IPS DF 6.9 (cell line): ENCODE data around the gene TPST1.

Experiments
- DNase-seq: peaks from one replicate; pipeline ENCODE4 v3.0.0-alpha.2; 2013; ENCODE audit warnings: low read depth, low spot score
- H3K27ac ChIP-seq: one replicate; pipeline ENCODE4 v1.5.1; 2013; ENCODE audit warnings: low read length, control low read depth
- H3K27me3 ChIP-seq: 2 replicates; pipeline ENCODE4 v1.6.1; 2013; ENCODE audit warnings: mild to moderate bottlenecking, low read length; ENCODE audit not compliant: control insufficient read depth, insufficient read depth
- H3K36me3 ChIP-seq: 2 replicates; pipeline ENCODE4 v1.6.1; 2013; ENCODE audit warnings: low read length; ENCODE audit not compliant: control insufficient read depth, insufficient read depth
- H3K4me1 ChIP-seq: 2 replicates; pipeline ENCODE4 v1.6.1; 2013; ENCODE audit warnings: low read length; ENCODE audit not compliant: control insufficient read depth, insufficient read depth
- H3K4me3 ChIP-seq: 2 replicates; pipeline ENCODE4 v1.5.1; 2013; ENCODE audit warnings: mild to moderate bottlenecking, low read length
- H3K9me3 ChIP-seq: 2 replicates; pipeline ENCODE4 v1.6.1; 2013; ENCODE audit warnings: low read length, inconsistent platforms; ENCODE audit not compliant: control insufficient read depth, insufficient read depth
- WGBS: extraction: QIAGEN DNeasy Blood & Tissue Kit; methylation state at CpG from one replicate; pipeline ENCODE4 v1.1.7; 2013; ENCODE audit warnings: mixed read lengths, missing lambda C conversion rate; ENCODE audit not compliant: insufficient read length, insufficient coverage; 5-methylcytosine and 5-hydroxymethylcytosine counted together

The TPST1 gene

DNA sequence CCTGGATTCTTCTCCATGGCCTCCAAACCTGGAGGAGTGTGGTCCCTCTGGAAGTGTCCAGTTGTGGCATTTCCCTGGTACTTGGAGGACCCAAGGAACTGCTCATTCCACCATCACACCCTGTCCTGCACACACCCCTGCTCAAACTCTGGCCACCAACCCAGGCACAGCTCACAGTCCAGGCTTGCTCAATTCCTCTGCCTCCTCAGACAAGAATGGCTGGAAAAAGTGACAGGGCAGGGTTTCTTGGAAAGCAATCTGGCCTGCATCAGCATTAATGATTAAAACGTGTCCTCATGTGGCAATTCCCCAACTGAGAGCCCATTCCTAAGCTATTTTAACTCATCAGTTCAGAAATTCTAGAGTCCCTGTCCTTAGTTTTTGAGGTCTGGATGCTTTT is 17.2 kb upstream of the TPST1 start:
- no peak overlapping the region for H3K27ac ChIP-seq

DNA sequence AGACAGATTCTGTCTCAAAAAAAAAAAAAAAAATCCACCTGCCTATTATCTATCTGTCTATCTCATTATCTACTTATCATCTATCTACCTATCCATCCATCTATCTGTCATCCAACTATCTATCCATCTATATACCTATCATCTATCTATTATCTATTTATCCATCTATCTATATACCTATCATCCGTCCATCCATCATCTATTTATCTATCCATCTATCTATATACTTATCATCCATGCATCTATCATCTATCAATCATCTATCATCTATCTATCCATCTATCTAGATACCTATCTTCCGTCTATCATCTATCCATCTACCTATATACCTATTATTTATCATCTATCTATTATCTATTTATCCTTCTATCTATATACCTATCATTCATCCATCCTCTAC is 16.5 kb upstream of the TPST1 start:
- H3K4me1 ChIP-seq, result no peaks in the 10 kb centered on the region
- no peak overlapping the region for H3K27ac ChIP-seq
- H3K4me3 ChIP-seq, result no peak overlapping the region
- H3K9me3 ChIP-seq, result no peaks in the 10 kb centered on the region
- H3K36me3 ChIP-seq, result no peaks in the 10 kb centered on the region
- no peaks in the 10 kb centered on the region for H3K27me3 ChIP-seq
- WGBS, result 96% methylated on average over 2 of the region's 2 CpGs
- no peak for DNase-seq

More for the DNA sequence above, 17.2 kb upstream of the TPST1 start:
- DNase-seq, result no peak
- Histone ChIP-seq H3K4me1 (no peaks in the 10 kb centered on the region), H3K9me3 (no peaks in the 10 kb centered on the region), H3K27me3 (no peaks in the 10 kb centered on the region), H3K36me3 (no peaks in the 10 kb centered on the region), H3K4me3 (no peak overlapping the region)
- no CpG with 5 or more reads among the region's 1 CpG for WGBS

DNA sequence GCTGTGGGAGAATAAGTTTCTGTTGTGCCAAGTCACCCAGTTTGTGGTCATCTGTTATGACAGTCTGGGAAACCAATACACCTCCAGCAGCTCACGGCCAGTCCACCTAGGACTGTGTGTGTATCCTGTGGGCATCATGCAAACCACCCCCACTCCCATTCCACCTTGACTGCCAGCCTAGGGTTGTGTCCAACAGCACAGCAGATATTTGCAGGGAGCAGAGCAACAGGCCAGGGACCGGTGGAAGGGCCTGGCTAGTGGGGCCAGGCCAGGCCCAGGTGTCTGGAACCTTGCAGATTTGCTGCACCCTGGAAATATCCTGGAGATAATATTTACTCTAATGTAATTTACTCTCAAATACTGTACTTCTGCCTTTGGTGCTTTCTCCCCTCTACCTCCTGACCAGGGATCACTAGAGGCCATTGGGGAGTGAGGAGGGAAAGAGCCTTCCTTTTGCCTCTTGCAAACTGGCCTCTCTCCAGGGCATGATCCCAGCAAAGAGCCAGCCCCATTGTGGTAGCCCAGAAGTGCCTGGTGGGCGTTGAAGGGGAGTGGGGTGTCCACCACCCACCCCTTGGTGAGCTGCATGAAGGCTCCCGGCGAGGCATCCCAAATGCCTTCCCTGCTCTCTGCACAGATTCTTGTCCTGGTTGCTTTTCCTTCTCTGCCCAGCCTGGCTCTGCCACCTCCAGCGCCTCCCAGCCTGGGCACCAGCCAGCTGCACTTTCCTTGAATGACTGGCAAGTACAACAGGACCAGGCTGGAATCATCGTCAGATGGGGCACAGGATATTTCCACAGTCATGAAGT is 15.2 kb upstream of the TPST1 start:
- Histone ChIP-seq H3K36me3 (no peaks in the 10 kb centered on the region), H3K9me3 (no peaks in the 10 kb centered on the region), H3K4me1 (no peaks in the 10 kb centered on the region), H3K27me3 (no peaks in the 10 kb centered on the region), H3K4me3 (no peak overlapping the region), H3K27ac (no peak overlapping the region)
- no CpG with 5 or more reads among the region's 7 CpGs for WGBS
- DNase-seq, result no peak

DNA sequence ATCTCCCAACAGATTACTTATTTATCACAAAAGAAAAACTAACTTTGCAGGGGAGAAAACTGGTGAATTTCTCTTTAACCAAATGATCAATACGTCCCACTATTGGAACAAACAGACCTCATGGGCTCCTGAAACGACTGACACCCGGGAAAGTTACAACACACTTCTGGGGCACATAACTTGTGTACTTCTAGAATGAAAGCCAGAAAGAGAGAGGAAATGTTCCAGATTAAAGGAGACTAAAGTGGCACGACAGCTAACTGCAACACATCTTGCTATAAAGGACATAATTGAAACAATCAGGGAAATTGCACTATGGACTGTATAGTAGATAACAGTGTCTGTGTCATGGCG is 14.7 kb upstream of the TPST1 start:
- DNase-seq, result no peak
- Histone ChIP-seq H3K4me1 (no peaks in the 10 kb centered on the region), H3K27ac (no peak overlapping the region), H3K4me3 (no peak overlapping the region), H3K27me3 (no peaks in the 10 kb centered on the region), H3K36me3 (no peaks in the 10 kb centered on the region), H3K9me3 (no peaks in the 10 kb centered on the region)
- WGBS, result no CpG with 5 or more reads among the region's 5 CpGs

- DNase-seq, result no peak
- no peak overlapping the region for H3K27ac ChIP-seq
- no peaks in the 10 kb centered on the region for H3K9me3 ChIP-seq
- H3K36me3 ChIP-seq, result no peaks in the 10 kb centered on the region
- no peaks in the 10 kb centered on the region for H3K4me1 ChIP-seq
- 100% methylated on average over 1 of the region's 6 CpGs for WGBS
- no peak overlapping the region for H3K4me3 ChIP-seq
- no peaks in the 10 kb centered on the region for H3K27me3 ChIP-seq
These were observed 11.9 kb upstream of the TPST1 start for GRCh38 chr7:66193146-66193725.

DNA sequence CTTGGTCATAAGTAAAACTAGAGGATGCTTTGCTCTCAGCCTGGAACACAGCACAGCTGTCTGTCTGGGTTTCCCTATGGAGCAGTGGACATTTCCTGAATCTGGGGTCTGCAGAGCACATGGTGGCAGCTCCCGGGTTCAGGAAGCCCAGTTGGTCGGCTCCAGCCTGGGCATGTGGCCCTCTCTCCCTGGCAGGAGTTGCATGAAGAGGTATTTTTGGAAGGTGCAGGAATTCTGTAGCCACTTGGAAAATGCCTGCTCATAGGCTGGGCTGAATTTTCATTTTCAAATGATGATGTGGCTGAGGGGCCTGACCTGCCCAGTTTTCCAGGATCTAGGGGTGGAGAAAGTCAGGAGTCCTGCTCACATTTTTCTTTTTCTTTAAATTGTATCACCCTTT is 6.7 kb upstream of the TPST1 start:
- Histone ChIP-seq H3K27me3 (no peaks in the 10 kb centered on the region), H3K4me3 (no peak overlapping the region), H3K27ac (no peak overlapping the region), H3K9me3 (no peaks in the 10 kb centered on the region), H3K4me1 (no peaks in the 10 kb centered on the region), H3K36me3 (no peaks in the 10 kb centered on the region)
- DNase-seq, result no peak
- WGBS, result no CpG with 5 or more reads among the region's 2 CpGs

GRCh38 chr7:66198956-66199355 is 6.2 kb upstream of the TPST1 start:
- Histone ChIP-seq H3K9me3 (no peaks in the 10 kb centered on the region), H3K27ac (no peak overlapping the region), H3K27me3 (no peaks in the 10 kb centered on the region), H3K36me3 (no peaks in the 10 kb centered on the region), H3K4me1 (no peaks in the 10 kb centered on the region), H3K4me3 (no peak overlapping the region)
- WGBS, result no CpG with 5 or more reads among the region's 4 CpGs
- no peak for DNase-seq

- H3K36me3 ChIP-seq, result no peaks in the 10 kb centered on the region
- H3K27ac ChIP-seq, result no peak overlapping the region
- no peaks in the 10 kb centered on the region for H3K4me1 ChIP-seq
- no CpG with 5 or more reads among the region's 8 CpGs for WGBS
- no peak overlapping the region for H3K4me3 ChIP-seq
- no peaks in the 10 kb centered on the region for H3K27me3 ChIP-seq
- H3K9me3 ChIP-seq, result no peaks in the 10 kb centered on the region
- no peak for DNase-seq
These were observed 2.7 kb upstream of the TPST1 start for GRCh38 chr7:66202441-66202840.

GRCh38 chr7:66205741-66206090 is 582 bp downstream of the TPST1 start:
- H3K36me3 ChIP-seq, result no peaks in the 10 kb centered on the region
- no peak overlapping the region for H3K27ac ChIP-seq
- H3K27me3 ChIP-seq, result no peaks in the 10 kb centered on the region
- H3K4me3 ChIP-seq, result peak overlapping the region; percentile 87
- DNase-seq, result no peak
- no peaks in the 10 kb centered on the region for H3K9me3 ChIP-seq
- no CpG with 5 or more reads among the region's 22 CpGs for WGBS
- H3K4me1 ChIP-seq, result no peaks in the 10 kb centered on the region

DNA sequence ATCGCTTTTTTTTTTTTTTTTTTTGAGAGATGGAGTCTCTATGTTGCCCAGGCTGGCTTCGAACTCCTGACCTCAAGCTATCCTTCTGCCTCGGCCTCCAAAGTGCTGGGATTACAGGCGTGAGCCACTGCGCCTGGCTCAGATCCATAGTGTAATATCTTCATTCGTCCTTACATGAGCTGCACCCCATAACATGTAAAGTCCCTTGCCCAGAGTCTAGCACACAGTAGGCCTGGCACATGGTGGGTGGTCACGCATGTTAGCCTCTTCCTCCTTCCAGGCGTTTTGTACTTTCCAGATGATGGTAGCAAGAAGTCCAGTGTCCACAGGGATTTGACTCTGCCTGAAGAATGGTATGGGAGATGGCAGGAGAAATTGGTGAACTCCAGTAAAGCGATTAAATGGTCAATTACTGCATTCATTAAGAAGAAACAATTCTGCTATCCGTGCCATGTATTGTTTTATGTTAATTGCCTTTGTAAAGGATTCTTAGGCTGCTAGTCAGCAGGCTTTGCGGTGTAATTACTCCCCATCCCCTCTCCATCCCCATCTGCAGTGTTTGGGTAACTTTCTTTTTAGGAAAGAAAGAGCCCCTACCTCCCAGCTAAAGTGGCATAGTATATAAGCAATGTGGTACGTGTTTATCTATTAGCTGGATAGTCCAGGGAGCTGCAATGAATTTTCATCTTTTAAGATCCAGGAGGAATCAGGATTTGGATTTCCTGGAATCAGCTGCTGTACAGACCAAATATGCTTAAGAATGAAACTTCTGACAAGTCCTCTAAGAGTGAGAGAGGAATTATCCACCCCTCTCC is 1.2 kb downstream of the TPST1 start:
- no peaks in the 10 kb centered on the region for H3K36me3 ChIP-seq
- H3K4me3 ChIP-seq, result no peak overlapping the region; the same call in 1 of the 2 replicates
- no peaks in the 10 kb centered on the region for H3K4me1 ChIP-seq
- no CpG with 5 or more reads among the region's 12 CpGs for whole genome bisulfite sequencing
- DNase-seq, result no peak
- H3K27me3 ChIP-seq, result no peaks in the 10 kb centered on the region
- H3K27ac ChIP-seq, result no peak overlapping the region
- no peaks in the 10 kb centered on the region for H3K9me3 ChIP-seq
